A549 (cell line): ENCODE measurements around the gene MED13L.

ENCODE experiments used
- CTCF ChIP-seq: fragments of >200 bp; sonication (Bioruptor Twin); formaldehyde crosslinking; IDR thresholded peaks from 3 replicates; pipeline ENCODE4 v1.5.1; 2016
- MAZ ChIP-seq: fragments of 150-350 bp; IDR thresholded peaks from 2 replicates; pipeline ENCODE4 v1.6.1; 2014; ENCODE audit warnings: antibody characterized with exemption, low read depth, low read length, borderline replicate concordance
- POLR2A ChIP-seq: IDR thresholded peaks from 2 replicates; pipeline ENCODE4 v1.6.1; 2012; ENCODE audit warnings: mild to moderate bottlenecking, low read length
- RFX5 ChIP-seq: fragments of 450-650 bp; IDR thresholded peaks from 2 replicates; pipeline ENCODE4 v1.7.1; 2014; ENCODE audit warnings: antibody characterized with exemption, mild to moderate bottlenecking, moderate library complexity

DNA sequence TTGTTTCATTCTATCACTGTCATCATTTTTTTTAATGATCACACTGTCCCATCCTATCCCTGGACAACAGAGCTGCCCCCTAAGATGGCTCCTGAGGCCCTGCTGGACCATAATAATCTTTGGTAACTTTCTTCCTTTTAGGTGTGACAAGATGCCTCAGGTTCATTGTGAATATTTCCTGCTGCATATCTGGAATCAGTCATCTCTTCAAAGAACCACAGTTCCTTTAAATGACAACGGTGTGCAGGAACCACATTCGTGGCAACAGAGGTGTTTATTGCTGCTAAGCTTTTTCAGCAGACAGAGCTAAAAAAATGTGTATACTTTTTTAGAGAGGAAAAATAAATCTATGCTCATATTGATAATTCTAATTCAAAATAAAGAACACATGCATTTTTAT, 312.9 kb downstream of the MED13L start:
- no peak for TF ChIP-seq CTCF
- TF ChIP-seq MAZ: no peak
- no peak for TF ChIP-seq POLR2A
- TF ChIP-seq RFX5: no peak
